Activated naive CD4-positive, alpha-beta T cell treated with Interleukin-2 at 50 U/mL for 16 hours (primary cell): ENCODE results near the gene MAP3K5.
A peak's percentile ranks its signal among the peaks of the same experiment; 100 is the strongest.

ENCODE experiments used
- DNase-seq: peaks from one replicate; pipeline ENCODE4 v3.0.0-alpha.2; 2020

MAP3K5 gene

GRCh38 chr6:136672144-136672543, 120.1 kb downstream of the MAP3K5 start:
- no peak for DNase-seq

DNA sequence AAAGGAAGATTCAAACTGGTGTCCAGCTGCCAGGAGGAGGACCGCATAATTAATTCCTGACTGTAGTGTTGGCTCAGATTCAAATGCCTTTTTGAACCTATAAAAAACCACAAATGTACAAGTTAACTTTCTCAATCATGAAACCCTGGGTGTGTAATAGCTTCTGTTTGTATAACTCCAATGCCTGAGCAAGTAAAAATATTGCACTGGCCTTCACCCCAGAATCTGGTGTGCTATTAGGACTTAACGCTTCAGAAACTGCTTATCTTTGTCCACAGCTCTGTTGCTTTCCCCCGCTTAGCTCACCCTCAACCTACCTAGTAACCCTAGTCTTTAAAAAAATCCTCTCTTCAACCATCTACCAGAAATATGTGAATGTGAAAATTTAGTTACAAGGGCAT, 123.0 kb downstream of the MAP3K5 start:
- no peak for DNase-seq

- DNase-seq, result no peak
Observed at GRCh38 chr6:136668571-136668970, 123.7 kb downstream of the MAP3K5 start.

DNA sequence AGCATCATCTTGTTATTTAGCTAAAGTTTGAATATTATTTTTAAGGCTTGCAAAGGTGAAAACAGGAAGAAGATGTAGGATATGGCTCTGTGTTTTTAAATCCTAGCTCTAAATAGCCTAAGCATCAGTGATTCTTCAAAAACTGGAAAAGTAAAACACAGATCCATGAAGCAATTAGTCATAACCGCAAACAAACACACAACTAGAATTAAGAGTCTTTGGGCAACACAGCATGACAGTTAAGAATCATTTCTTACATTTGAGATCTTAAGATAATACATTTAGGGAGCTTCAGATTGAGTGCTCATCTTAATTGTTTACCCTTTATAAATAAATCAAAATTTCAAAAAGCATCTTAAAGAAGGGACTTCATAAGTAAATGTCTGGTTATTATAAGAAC, 126.2 kb downstream of the MAP3K5 start:
- DNase-seq, result no peak

GRCh38 chr6:136662347-136663237, 129.7 kb downstream of the MAP3K5 start:
- no peak for DNase-seq

GRCh38 chr6:136660727-136661126, 131.6 kb downstream of the MAP3K5 start:
- no peak for DNase-seq

DNA sequence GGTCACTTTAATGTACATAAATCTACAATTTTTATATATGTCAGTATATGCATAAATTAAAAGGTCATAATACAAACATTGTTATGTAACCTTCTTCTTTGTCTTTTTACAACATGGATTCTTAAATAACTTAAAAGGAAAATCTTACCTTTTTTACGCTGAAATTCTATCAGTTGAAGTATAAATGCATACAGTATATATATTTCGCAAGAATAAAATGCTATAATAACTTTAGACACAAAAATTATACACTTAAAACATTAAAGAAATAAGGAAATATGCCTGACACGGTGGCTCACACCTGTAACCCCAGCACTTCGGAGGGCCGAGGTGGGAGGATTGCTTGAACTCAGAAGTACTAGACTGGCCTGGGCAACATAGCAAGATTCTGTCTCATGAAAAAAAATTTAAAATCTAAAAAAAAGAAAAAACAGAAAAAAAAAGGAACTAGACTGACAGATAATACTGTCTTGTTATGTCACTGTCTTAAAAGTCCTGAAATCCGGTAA, 132.2 kb downstream of the MAP3K5 start:
- no peak for DNase-seq

- no peak for DNase-seq
Observed at GRCh38 chr6:136658711-136659110, 133.6 kb downstream of the MAP3K5 start.

- DNase-seq, result no peak
Observed at GRCh38 chr6:136657666-136658065, 134.6 kb downstream of the MAP3K5 start.

DNA sequence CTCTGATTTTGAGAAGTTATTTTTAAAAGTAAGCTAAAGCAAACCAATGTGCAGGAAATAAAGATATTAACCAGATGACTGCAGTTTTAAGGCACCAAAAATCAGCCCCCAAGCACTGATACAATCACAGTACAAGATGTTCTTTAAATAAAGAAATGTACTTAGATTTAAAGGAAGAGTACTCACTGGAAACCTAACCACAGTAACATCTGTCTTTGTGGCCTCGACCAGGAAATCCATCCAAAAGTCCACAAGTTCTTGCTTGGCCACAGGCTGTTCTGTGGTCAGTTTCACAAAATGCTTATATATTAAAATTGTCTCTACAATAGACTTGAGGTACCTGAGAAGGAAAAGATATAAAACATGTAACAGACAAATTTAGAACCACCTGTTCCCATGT, 136.2 kb downstream of the MAP3K5 start:
- DNase-seq, result no peak

DNA sequence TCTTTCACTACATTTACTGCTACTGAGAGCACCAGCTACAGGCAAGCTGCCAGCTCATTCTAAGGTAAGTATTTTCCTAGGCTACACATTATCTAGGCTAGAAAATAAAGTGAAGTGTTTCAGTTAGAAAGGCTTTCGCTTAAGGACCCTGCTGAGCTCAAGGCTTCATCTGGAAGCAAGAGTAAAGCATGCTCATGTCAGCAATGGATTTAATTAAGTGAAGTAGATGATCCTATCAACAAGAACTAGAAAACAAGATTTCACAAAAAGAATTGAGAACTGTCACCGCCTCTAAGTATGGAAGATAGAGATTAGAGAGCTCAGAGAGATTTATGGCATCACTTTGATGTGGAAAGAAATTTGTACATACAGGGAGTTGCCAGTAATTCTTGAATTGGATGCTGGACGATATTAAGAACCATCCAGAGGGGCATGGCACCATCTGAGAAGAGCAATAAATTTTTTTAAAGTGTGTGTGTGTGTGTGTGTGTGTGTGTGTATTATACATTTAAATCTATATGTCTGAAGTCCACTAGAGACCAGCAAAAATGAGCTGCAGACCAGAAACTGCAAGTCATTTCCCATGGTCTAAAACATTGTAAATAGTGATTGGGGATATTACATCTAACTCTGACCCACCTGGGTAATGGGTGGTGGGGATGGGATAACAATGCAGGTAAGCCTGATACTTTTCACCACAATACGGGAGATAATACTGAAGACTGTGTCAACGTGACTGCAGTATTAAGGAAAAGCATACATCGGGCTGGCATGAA, 136.8 kb downstream of the MAP3K5 start:
- DNase-seq, result no peak

DNA sequence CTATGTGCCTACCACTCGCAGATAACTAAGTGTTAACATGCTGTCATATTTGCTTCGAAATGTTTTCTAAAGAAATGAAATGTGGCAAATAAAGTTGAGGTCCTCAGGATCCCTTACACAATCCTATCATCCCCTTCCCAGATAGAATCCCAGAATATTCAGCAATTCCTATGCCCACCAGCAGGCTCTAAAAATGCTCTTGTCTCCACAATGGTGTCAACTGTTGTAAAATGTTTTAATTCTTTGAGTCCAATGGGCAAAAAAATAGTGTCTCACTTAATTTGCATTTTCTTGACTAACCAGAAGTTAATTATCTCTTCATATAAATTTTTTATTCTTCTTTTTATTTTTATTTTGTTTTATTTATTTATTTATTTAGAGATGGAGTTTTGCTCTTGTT, 138.2 kb downstream of the MAP3K5 start:
- no peak for DNase-seq

DNA sequence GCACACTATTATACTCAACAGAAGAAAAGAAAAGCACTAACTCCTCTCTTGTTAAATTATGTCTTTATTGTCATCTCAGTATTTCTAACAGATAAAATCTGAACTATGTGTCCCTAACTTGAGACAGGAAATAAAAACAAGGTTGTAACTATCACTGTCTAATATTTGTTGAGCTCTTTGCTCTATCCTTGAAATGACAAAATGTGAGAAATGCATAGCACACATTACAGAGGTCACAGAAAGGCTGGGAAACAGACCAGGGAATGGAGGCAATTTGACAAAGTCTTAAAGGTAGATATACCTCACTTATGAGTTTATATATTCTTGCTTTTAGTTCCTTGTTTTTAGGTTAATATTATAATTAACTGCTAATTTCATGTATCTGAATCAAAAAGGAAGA, 139.6 kb downstream of the MAP3K5 start:
- DNase-seq, result no peak

DNA sequence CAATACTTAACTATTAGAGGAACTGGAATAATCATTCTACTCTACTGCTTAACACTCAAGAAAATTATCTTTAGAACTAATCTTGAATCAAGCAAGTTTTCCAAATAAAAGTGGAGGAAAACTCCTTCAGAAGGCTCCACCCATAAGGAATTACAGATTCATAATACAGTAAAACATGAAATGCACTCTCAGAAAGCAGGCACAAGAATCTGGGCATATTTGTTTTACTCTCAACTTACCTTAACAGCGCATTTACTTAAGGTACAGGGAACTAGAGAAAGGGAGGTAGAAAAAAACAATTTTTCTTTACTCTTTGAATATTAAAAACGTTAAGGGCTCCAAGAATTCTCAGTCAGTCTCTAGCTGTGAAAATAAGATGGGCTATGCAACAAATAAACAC, 140.3 kb downstream of the MAP3K5 start:
- no peak for DNase-seq

DNA sequence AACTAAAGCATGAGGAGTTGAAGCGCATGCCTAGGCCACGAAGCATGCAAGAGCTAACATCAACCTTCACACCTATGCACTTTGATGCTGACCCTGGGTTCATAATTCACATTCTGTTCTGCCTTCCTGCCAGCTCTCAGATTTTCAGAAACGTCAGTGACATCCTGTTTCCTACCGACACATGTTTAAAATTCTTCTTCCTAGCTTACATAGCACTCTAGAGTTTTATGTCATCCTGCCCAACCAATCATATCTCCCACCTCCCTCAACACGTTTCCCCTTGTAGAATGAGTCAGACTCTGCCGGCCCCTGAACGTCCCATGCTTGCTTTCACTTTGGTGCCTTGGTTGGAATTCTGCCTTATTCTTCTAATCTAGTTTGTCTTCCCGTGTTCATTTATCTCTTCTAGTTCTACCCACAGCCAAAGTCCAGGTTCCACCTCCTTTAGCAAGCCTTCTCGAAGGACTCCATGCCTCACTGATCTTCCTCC, 144.9 kb downstream of the MAP3K5 start:
- DNase-seq, result peak; percentile 47

DNA sequence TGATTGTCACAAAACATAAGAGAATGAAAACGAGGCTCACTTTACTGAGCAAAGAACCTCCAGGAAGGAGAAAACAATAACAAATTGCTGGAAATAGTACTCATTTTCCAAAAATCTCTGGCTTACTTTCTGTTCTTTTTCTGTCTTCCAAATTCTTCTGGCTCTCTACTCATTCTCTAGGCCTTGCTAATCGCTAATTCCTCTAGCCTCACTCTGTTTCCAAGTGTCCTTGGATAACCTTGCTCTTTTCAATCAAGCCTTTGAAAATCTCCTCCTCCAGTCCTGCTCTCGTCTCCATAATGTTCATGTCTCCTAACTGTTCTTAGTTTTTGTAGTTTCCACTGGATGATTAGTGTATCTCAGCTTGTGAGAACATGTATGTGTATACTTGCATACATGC, 145.9 kb downstream of the MAP3K5 start:
- no peak for DNase-seq

DNA sequence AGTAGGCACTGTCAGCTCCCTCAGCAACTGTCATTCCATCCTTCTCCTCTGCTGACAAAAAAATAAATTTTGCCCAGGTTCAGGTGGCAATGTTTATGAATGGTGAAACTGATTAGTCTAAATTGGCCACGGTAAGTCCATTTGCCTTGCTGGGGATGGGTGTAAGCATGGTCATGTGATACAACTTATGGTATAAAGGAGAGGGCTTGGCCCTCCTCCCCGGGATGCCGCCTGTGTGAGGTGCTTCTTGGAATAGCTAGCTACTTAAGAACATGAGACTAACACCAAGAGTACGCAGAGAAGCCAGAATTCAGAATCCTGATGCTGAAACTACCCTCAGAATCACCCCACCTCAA, 147.7 kb downstream of the MAP3K5 start:
- no peak for DNase-seq

GRCh38 chr6:136643850-136644596, 148.3 kb downstream of the MAP3K5 start:
- DNase-seq, result peak; percentile 79

- DNase-seq, result no peak
Observed at GRCh38 chr6:136641873-136642465, 150.3 kb downstream of the MAP3K5 start.

- DNase-seq, result no peak
Observed at GRCh38 chr6:136641166-136641565, 151.1 kb downstream of the MAP3K5 start.

DNA sequence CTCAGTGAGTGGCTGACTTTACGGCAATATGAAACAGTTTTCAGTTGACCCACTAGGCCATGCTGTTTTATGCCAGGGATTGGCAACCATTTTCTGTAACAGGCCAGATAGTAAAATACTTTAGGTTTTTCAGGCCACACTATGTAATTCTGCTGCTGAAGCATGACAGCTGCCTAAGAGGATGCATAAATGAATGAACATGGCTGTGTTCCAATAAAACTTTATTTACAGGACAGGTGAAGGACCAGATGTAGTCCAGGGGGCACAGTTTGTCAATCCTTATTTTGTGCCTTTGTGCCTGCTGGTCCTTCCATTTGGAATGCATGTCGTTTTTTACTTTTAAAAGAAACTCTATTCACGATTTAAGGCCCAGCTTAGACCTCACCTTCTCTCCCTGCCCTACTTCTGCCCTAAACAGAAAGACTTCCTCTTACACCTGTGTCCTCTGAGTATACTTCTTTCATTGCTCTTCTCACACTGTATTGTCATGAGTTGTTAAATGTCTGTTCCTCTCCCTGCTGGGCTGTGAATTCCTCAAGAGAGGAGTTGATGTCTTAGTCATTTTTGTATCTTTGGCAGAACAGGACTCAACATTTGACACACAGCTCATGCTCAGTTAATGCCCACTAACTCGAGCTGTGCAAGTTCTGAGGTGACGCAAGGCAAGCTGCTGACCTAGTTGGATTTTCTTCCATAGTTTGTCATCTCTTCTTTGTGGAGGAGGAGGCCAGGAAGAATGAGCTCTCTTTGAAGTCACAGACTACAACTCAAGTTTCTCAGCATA, 152.0 kb downstream of the MAP3K5 start:
- no peak for DNase-seq

- no peak for DNase-seq
Observed at GRCh38 chr6:136639702-136640101, 152.6 kb downstream of the MAP3K5 start.
